Measurements from ENCODE around the gene SNORC.
"Not testable (repeated sequence)": the region's sequence is repeated elsewhere in the genome, so short reads cannot be mapped to it uniquely, and the experiment has no call there.

Gene SNORC

GRCh38 chr2:232900811-232901735 is 31.0 kb downstream of the SNORC start:
- Histone ChIP-seq H3K9ac (ENCODE audit: low read depth, low read length) (0 out of 2 replicates have a peak overlapping the region, but pooled peaks have one; percentile 7), H3K4me3 (ENCODE audit: low read length) (peak overlapping the region; percentile 27), H3K4me1 (ENCODE audit: insufficient read depth, low read length) (peaks cover 14% of the 10 kb centered on the region), H3K36me3 (ENCODE audit: insufficient read depth, low read length) (no peaks in the 10 kb centered on the region), H3K9me3 (ENCODE audit: insufficient read depth, low read depth, low read length) (no peaks in the 10 kb centered on the region), H3K27ac (ENCODE audit: low read depth, low read length) (no peak overlapping the region), H3K27me3 (ENCODE audit: insufficient read depth, low read length) (peaks cover 39% of the 10 kb centered on the region)
- 10% methylated on average over 43 of the region's 43 CpGs for WGBS

DNA sequence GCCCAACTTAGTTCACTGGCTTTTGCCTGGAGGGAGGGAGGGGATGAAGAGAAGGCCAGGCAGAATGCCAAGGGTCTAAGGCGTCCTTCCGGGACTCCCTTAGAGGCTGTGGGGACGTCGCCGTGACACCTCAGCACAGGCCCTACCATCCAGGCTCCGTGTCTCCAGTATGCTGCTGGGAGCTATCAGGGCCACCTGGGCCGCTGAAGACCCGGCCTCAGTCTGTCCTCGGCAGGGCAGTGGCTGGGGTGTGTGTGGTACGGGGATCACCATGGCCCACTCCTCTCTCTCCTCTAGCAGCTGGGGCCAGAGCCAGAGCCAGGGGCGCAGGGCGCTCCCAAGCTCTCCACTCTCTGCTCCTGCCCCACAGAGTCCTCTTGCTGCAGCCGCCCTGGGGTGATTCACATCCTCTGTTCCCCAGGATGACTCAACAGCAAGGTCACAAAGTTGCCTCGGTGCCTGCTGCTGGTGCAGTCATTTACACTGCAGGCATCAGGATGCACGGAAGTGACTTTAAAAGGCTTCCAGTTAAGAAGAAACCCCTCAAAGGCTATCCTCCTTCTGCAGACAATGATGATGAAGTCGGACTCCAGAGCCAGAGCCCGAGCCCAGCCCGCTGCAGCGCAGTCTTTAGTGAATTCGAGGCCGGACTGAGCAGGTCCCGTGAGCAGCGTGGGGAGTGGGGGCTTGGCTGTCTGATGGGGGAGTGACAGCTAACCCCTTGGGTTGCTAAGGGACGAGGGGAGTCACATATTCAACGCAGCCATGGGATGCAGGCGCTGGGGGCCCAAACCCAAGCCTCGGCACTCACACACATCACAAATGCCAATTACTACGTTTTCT is 31.9 kb downstream of the SNORC start:
- Histone ChIP-seq H3K36me3 (ENCODE audit: insufficient read depth, low read length) (no peaks in the 10 kb centered on the region), H3K27ac (ENCODE audit: low read depth, low read length) (no peak overlapping the region), H3K4me3 (ENCODE audit: low read length) (no peak overlapping the region), H3K9me3 (ENCODE audit: insufficient read depth, low read depth, low read length) (no peaks in the 10 kb centered on the region), H3K9ac (ENCODE audit: low read depth, low read length) (no peak overlapping the region), H3K4me1 (ENCODE audit: insufficient read depth, low read length) (peaks cover 14% of the 10 kb centered on the region), H3K27me3 (ENCODE audit: insufficient read depth, low read length) (peaks cover 39% of the 10 kb centered on the region)
- WGBS = 47% methylated on average over 26 of the region's 28 CpGs

GRCh38 chr2:232903989-232904388 is 33.9 kb downstream of the SNORC start:
- H3K27me3 ChIP-seq (ENCODE audit: insufficient read depth, low read length) = peaks cover 34% of the 10 kb centered on the region
- WGBS = 89% methylated on average over 9 of the region's 9 CpGs
- H3K4me1 ChIP-seq (ENCODE audit: insufficient read depth, low read length) = peaks cover 18% of the 10 kb centered on the region
- no peak overlapping the region for H3K4me3 ChIP-seq (ENCODE audit: low read length)
- no peaks in the 10 kb centered on the region for H3K9me3 ChIP-seq (ENCODE audit: insufficient read depth, low read depth, low read length)
- no peak overlapping the region for H3K9ac ChIP-seq (ENCODE audit: low read depth, low read length)
- H3K27ac ChIP-seq (ENCODE audit: low read depth, low read length) = no peak overlapping the region
- no peaks in the 10 kb centered on the region for H3K36me3 ChIP-seq (ENCODE audit: insufficient read depth, low read length)

DNA sequence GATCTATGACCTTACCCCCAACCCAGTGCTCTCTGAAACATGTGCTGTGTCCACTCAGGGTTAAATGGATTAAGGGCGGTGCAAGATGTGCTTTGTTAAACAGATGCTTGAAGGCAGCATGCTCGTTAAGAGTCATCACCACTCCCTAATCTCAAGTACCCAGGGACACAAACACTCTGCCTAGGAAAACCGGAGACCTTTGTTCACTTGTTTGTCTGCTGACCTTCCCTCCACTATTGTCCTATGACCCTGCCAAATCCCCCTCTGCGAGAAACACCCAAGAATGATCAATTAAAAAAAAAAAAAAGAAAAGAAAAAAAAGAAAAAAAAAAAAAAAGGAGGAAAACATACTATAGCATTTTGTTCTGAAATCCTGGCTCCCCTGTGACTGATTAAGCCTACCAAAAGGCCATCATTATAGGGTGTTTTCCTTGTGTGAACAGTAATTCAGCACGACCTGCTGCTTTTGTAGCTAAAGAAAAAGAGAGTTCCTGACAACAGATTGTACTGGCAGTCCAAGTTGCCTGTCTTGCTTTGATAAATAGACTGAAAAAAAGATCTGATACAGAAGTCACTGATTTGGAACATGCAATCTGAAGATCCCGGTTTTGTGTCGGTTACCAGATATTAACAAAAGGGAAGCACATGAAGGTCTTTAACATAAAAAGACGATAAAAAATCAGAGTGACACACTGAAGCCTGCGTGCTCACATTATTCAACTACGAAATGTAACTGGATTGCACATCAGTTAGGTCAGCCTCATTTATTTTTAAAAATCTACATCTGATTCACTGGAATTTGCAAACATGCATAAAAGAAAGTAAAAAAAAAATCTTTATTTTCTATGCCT is 37.0 kb downstream of the SNORC start:
- H3K9me3 ChIP-seq (ENCODE audit: insufficient read depth, low read depth, low read length) = peaks cover 18% of the 10 kb centered on the region
- WGBS = 87% methylated on average over 6 of the region's 10 CpGs
- not testable (repeated sequence) for H3K36me3 ChIP-seq (ENCODE audit: insufficient read depth, low read length); H3K27ac ChIP-seq (ENCODE audit: low read depth, low read length); H3K9ac ChIP-seq (ENCODE audit: low read depth, low read length); H3K4me1 ChIP-seq (ENCODE audit: insufficient read depth, low read length); H3K4me3 ChIP-seq (ENCODE audit: low read length)
- peaks cover 15% of the 10 kb centered on the region for H3K27me3 ChIP-seq (ENCODE audit: insufficient read depth, low read length)

DNA sequence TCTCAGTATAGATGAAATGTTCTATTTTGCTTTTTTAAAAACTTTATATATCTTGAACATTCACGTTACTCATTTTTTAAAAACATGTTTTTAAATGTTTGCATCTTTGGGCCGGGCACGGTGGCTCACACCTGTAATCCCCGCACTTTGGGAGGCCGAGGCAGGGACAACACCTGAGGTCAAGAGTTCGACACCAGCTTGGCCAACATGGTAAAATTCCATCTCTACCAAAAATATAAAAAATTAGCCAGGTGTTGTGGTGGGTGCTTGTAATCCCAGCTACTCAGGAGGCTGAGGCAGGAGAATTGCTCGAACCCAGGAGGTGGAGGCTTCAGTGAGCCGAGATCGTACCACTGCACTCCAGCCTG is 37.6 kb downstream of the SNORC start:
- peaks cover 21% of the 10 kb centered on the region for H3K9me3 ChIP-seq (ENCODE audit: insufficient read depth, low read depth, low read length)
- H3K4me3 ChIP-seq (ENCODE audit: low read length); H3K27me3 ChIP-seq (ENCODE audit: insufficient read depth, low read length); H3K4me1 ChIP-seq (ENCODE audit: insufficient read depth, low read length); H3K36me3 ChIP-seq (ENCODE audit: insufficient read depth, low read length); H3K27ac ChIP-seq (ENCODE audit: low read depth, low read length); H3K9ac ChIP-seq (ENCODE audit: low read depth, low read length): not testable (repeated sequence)
- 94% methylated on average over 9 of the region's 9 CpGs for WGBS

DNA sequence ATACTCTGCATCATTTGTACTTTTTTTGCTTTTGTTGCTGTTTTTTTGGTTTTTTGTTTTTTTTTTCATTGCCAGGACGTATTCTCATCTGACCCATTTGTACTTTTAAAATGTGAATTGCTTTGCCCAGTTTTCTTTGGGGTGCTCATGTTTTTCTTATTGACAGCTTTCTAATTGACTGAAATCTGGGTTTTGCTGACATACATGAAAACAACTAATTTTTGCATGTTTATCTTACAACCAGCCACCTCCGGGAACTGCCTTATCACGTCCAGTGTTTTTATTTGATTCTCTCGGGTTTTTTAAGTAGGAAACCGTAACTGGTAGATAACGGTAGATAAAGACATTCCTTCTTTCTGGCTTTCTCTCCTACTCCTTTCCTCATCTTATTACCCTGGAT is 38.6 kb downstream of the SNORC start:
- no peak overlapping the region for H3K9ac ChIP-seq (ENCODE audit: low read depth, low read length)
- H3K27me3 ChIP-seq (ENCODE audit: insufficient read depth, low read length) = no peaks in the 10 kb centered on the region
- no peak overlapping the region for H3K27ac ChIP-seq (ENCODE audit: low read depth, low read length)
- no peak overlapping the region for H3K4me3 ChIP-seq (ENCODE audit: low read length)
- H3K36me3 ChIP-seq (ENCODE audit: insufficient read depth, low read length) = no peaks in the 10 kb centered on the region
- H3K4me1 ChIP-seq (ENCODE audit: insufficient read depth, low read length) = peaks cover 4% of the 10 kb centered on the region; the same call in 1 of the 2 replicates
- over 99% methylated on average over 6 of the region's 6 CpGs for WGBS
- peaks cover 21% of the 10 kb centered on the region for H3K9me3 ChIP-seq (ENCODE audit: insufficient read depth, low read depth, low read length)

- Histone ChIP-seq H3K9me3 (ENCODE audit: insufficient read depth, low read depth, low read length) (peaks cover 21% of the 10 kb centered on the region), H3K27ac (ENCODE audit: low read depth, low read length) (no peak overlapping the region), H3K9ac (ENCODE audit: low read depth, low read length) (no peak overlapping the region), H3K4me1 (ENCODE audit: insufficient read depth, low read length) (peaks cover 4% of the 10 kb centered on the region; the same call in 1 of the 2 replicates), H3K36me3 (ENCODE audit: insufficient read depth, low read length) (no peaks in the 10 kb centered on the region), H3K27me3 (ENCODE audit: insufficient read depth, low read length) (no peaks in the 10 kb centered on the region; the same call in 1 of the 2 replicates), H3K4me3 (ENCODE audit: low read length) (no peak overlapping the region)
- 93% methylated on average over 4 of the region's 6 CpGs for WGBS
Observed at GRCh38 chr2:232910376-232910775, 40.3 kb downstream of the SNORC start.

- Histone ChIP-seq H3K9ac (ENCODE audit: low read depth, low read length) (no peak overlapping the region), H3K27me3 (ENCODE audit: insufficient read depth, low read length) (no peaks in the 10 kb centered on the region; the same call in 1 of the 2 replicates), H3K36me3 (ENCODE audit: insufficient read depth, low read length) (no peaks in the 10 kb centered on the region), H3K9me3 (ENCODE audit: insufficient read depth, low read depth, low read length) (peaks cover 21% of the 10 kb centered on the region), H3K4me1 (ENCODE audit: insufficient read depth, low read length) (peaks cover 4% of the 10 kb centered on the region; the same call in 1 of the 2 replicates), H3K27ac (ENCODE audit: low read depth, low read length) (no peak overlapping the region), H3K4me3 (ENCODE audit: low read length) (no peak overlapping the region)
- 75% methylated on average over 1 of the region's 1 CpG for WGBS
Observed at GRCh38 chr2:232911712-232912277, 41.7 kb downstream of the SNORC start.

GRCh38 chr2:232913903-232914302 is 43.8 kb downstream of the SNORC start:
- Histone ChIP-seq H3K27ac (ENCODE audit: low read depth, low read length) (no peak overlapping the region), H3K4me1 (ENCODE audit: insufficient read depth, low read length) (no peaks in the 10 kb centered on the region), H3K9me3 (ENCODE audit: insufficient read depth, low read depth, low read length) (peaks cover 21% of the 10 kb centered on the region), H3K4me3 (ENCODE audit: low read length) (no peak overlapping the region), H3K36me3 (ENCODE audit: insufficient read depth, low read length) (no peaks in the 10 kb centered on the region), H3K9ac (ENCODE audit: low read depth, low read length) (no peak overlapping the region), H3K27me3 (ENCODE audit: insufficient read depth, low read length) (no peaks in the 10 kb centered on the region; the same call in 1 of the 2 replicates)
- 95% methylated on average over 2 of the region's 2 CpGs for WGBS

DNA sequence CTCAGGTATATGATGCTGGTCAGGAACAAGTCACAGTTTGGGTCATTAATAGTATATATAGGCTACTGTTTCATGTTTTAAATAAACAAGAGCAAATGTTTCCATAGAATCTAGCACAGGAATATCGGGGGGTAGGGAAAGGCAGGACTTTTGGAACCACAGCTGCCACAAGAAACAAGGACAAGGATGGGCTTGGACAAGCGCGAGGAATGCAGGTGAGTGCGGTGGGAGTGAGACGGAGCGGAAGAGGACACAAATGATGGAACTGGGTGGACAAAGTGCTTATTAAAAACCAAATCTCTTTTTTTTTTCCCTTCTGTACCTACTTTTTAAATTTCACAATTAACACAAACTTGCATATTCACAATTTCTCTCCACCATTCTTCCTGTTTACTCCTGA is 49.1 kb downstream of the SNORC start:
- Histone ChIP-seq H3K27ac (ENCODE audit: low read depth, low read length) (no peak overlapping the region), H3K9me3 (ENCODE audit: insufficient read depth, low read depth, low read length) (no peaks in the 10 kb centered on the region), H3K4me3 (ENCODE audit: low read length) (no peak overlapping the region), H3K9ac (ENCODE audit: low read depth, low read length) (no peak overlapping the region), H3K36me3 (ENCODE audit: insufficient read depth, low read length) (no peaks in the 10 kb centered on the region), H3K4me1 (ENCODE audit: insufficient read depth, low read length) (no peaks in the 10 kb centered on the region), H3K27me3 (ENCODE audit: insufficient read depth, low read length) (peaks cover under 1% of the 10 kb centered on the region)
- WGBS = 95% methylated on average over 6 of the region's 6 CpGs
